A549 (cell line): ENCODE measurements around the gene SUGCT. TPM values are rescaled to one million over a fixed set of nuclear protein-coding genes. Genes with fewer than 3 reads are reported as not detected.

Experiments used
- ATAC-seq, 2 experiments: fragments of 200-7000 bp in 1 of 2; fragments of >200 bp in 1 of 2; cut with Nextera tagmentation in 1 of 2; cut with Tn5 transposase in 1 of 2; 3 replicates each; pipeline versions ENCODE4 v1.8.0 to v1.9.1; 2018 to 2020; ENCODE audit warnings: mild to moderate bottlenecking in 1 of 2, moderate library complexity in 1 of 2
- CTCF ChIA-PET: fragments of 300-600 bp; sonication (Branson Sonifier 250); formaldehyde crosslinking; extraction: SDS; loops from one replicate; lab custom pipeline; 2021; ENCODE audit warnings: antibody characterized with exemption, inconsistent platforms; lab: Yijun Ruan, JAX
- POLR2A ChIA-PET: fragments of 350-600 bp; formaldehyde crosslinking; extraction: SDS; loops from one replicate; lab custom pipeline; 2021; ENCODE audit warnings: antibody characterized with exemption, inconsistent platforms; lab: Yijun Ruan, JAX
- DNase-seq, 2 experiments: peaks; one replicate each; pipeline versions ENCODE4 v3.0.0 to v3.0.0-alpha.2; 2011 to 2016; ENCODE audit warnings: low read depth in 1 of 2, low spot score in 1 of 2
- FAIRE-seq: peaks from 2 replicates; lab custom pipeline; 2011; peaks lifted over from hg19 to GRCh38; lab: Jason Lieb, UNC
- H3K27ac ChIP-seq, 2 experiments: fragments of >200 bp; sonication (Bioruptor Twin); formaldehyde crosslinking; 3 replicates each; pipeline ENCODE4 v1.5.1; 2016 to 2017
- H3K4me1 ChIP-seq: fragments of >200 bp; sonication (Bioruptor Twin); formaldehyde crosslinking; 3 replicates; pipeline ENCODE4 v1.6.1; 2016
- H3K4me2 ChIP-seq: fragments of >200 bp; sonication (Bioruptor Twin); formaldehyde crosslinking; 3 replicates; pipeline ENCODE4 v1.6.1; 2016
- H3K4me3 ChIP-seq: fragments of >200 bp; sonication (Bioruptor Twin); formaldehyde crosslinking; 3 replicates; pipeline ENCODE4 v1.5.1; 2016
- H3K9me3 ChIP-seq: fragments of >200 bp; sonication (Bioruptor Twin); formaldehyde crosslinking; 3 replicates; pipeline ENCODE4 v1.6.1; 2016
- BCL3 ChIP-seq: fragments of >200 bp; sonication (Bioruptor Twin); formaldehyde crosslinking; IDR thresholded peaks from 3 replicates; pipeline ENCODE4 v1.6.1; 2016
- BHLHE40 ChIP-seq: IDR thresholded peaks from 2 replicates; pipeline ENCODE4 v1.6.1; 2012; ENCODE audit warnings: low read depth, low read length, inconsistent platforms
- FOSB ChIP-seq: fragments of 250-450 bp; sonication (Bioruptor Pico); IDR thresholded peaks from 2 replicates; pipeline ENCODE4 v1.5.0; 2020; ENCODE audit warnings: mild to moderate bottlenecking, moderate library complexity
- HDAC2 ChIP-seq: fragments of 200-600 bp; sonication (generic); IDR thresholded peaks from 2 replicates; pipeline ENCODE4 v1.6.1; 2016
- HOXB13 ChIP-seq: fragments of 250-450 bp; sonication (Bioruptor Pico); IDR thresholded peaks from 2 replicates; pipeline ENCODE4 v1.5.0; 2020; ENCODE audit warnings: low read depth, mild to moderate bottlenecking, moderate library complexity
- HOXB5 ChIP-seq: fragments of 250-450 bp; sonication (Bioruptor Pico); IDR thresholded peaks from 2 replicates; pipeline ENCODE4 v1.5.0; 2020; ENCODE audit warnings: mild to moderate bottlenecking, moderate library complexity
- JUN ChIP-seq, 2 experiments: fragments of >200 bp; sonication (Bioruptor Twin); formaldehyde crosslinking; IDR thresholded peaks; 2 replicates in 1 of 2; 3 replicates in 1 of 2; pipeline ENCODE4 v1.6.1; 2016 to 2017
- JUNB ChIP-seq: fragments of >200 bp; sonication (Bioruptor Twin); formaldehyde crosslinking; IDR thresholded peaks from 2 replicates; pipeline ENCODE4 v1.6.1; 2016
- KDM1A ChIP-seq: fragments of 200-600 bp; sonication (generic); IDR thresholded peaks from 2 replicates; pipeline ENCODE4 v1.6.1; 2016; ENCODE audit warnings: low read depth, mild to moderate bottlenecking
- MYC ChIP-seq: IDR thresholded peaks from 2 replicates; pipeline ENCODE4 v1.6.1; 2012; ENCODE audit warnings: mild to moderate bottlenecking, inconsistent platforms, low read length, improper control_type of control experiment, borderline replicate concordance
- NFE2L2 ChIP-seq: fragments of 150-350 bp; conservative IDR thresholded peaks from 2 replicates; pipeline ENCODE4 v1.6.1; 2014; ENCODE audit warnings: low read length
- NR3C1 ChIP-seq: fragments of >200 bp; sonication (Bioruptor Twin); formaldehyde crosslinking; IDR thresholded peaks from 3 replicates; pipeline ENCODE4 v1.6.1; 2017
- PBX3 ChIP-seq: IDR thresholded peaks from 2 replicates; pipeline ENCODE4 v1.6.1; 2012
- PHF8 ChIP-seq: fragments of 200-600 bp; sonication (generic); IDR thresholded peaks from 2 replicates; pipeline ENCODE4 v1.6.1; 2016; ENCODE audit warnings: low read depth, mild to moderate bottlenecking, antibody characterized with exemption, moderate library complexity, borderline replicate concordance
- POLR2A ChIP-seq: IDR thresholded peaks from 2 replicates; pipeline ENCODE4 v1.6.1; 2012; ENCODE audit warnings: mild to moderate bottlenecking, low read length
- RAD21 ChIP-seq, 2 experiments: fragments of >200 bp in 1 of 2; sonication (Bioruptor Twin) in 1 of 2; formaldehyde crosslinking in 1 of 2; IDR thresholded peaks in 1 of 2; conservative IDR thresholded peaks in 1 of 2; 2 replicates in 1 of 2; 3 replicates in 1 of 2; pipeline ENCODE4 v1.6.1; 2012 to 2018; ENCODE audit warnings: inconsistent platforms in 1 of 2
- RNF2 ChIP-seq: fragments of 200-600 bp; sonication (generic); IDR thresholded peaks from 2 replicates; pipeline ENCODE4 v1.6.1; 2016; ENCODE audit warnings: low read depth, mild to moderate bottlenecking, antibody characterized with exemption, moderate library complexity, borderline replicate concordance
- ZC3H11A ChIP-seq: fragments of 450-650 bp; IDR thresholded peaks from 2 replicates; pipeline ENCODE4 v1.6.1; 2014; ENCODE audit warnings: antibody characterized with exemption, mild to moderate bottlenecking
- ZSCAN20 ChIP-seq: fragments of 250-450 bp; sonication (Bioruptor Pico); IDR thresholded peaks from 2 replicates; pipeline ENCODE4 v1.8.0; 2022; ENCODE audit warnings: mild to moderate bottlenecking, moderate library complexity
- WGBS: methylation state at CpG from one replicate; pipeline ENCODE4 v1.1.6; 2017; ENCODE audit errors: missing lambda C conversion rate; 5-methylcytosine and 5-hydroxymethylcytosine counted together
- polyA plus RNA-seq, 4 experiments: library from polyadenylated mRNA; depleted of rRNA in 3 of 4; stranded (reverse); fragments of >200 nt; fragmentation: RNase III in 1 of 4; extraction: RNeasy Plus Mini Kit Qiagen cat#74134 plus additional on column Dnase treatment in 1 of 4; gene quantifications; 2 replicates in 3 of 4; 3 replicates in 1 of 4; pipeline ENCODE4 v1.2.3, GENCODE V29; 2011 to 2017
- TF ChIP-seq, protein P1 (sequence below): fragments of 150-350 bp; IDR thresholded peaks from 2 replicates; pipeline ENCODE4 v1.6.1; 2014; ENCODE audit warnings: low read depth, mild to moderate bottlenecking, low read length
- TF ChIP-seq, protein P2 (sequence below): fragments of 450-650 bp; IDR thresholded peaks from 2 replicates; pipeline ENCODE4 v1.6.1; 2014; ENCODE audit warnings: antibody characterized with exemption
- TF ChIP-seq, protein P3 (sequence below): fragments of 200-600 bp; sonication (generic); IDR thresholded peaks from 2 replicates; pipeline ENCODE4 v1.6.1; 2016; ENCODE audit warnings: antibody characterized with exemption, mild to moderate bottlenecking, moderate library complexity
- TF ChIP-seq, protein P4 (sequence below): IDR thresholded peaks from 2 replicates; pipeline ENCODE4 v1.6.1; 2012

SUGCT gene
- polyA plus RNA-seq, 2 of the 4 experiments (the other 2 are of a cell fraction), result 1.4 to 1.6 TPM

- ChIA-PET CTCF (interaction anchor here (1.0 kb wide), 1 partner anchor 10 kb away, joined by 3 read pairs; no protein-coding TSS in a partner anchor), POLR2A (no interaction called here)
- no peak for FAIRE-seq
Measured at GRCh38 chr7:40463446-40463845, 328.6 kb downstream of the SUGCT start.

DNA sequence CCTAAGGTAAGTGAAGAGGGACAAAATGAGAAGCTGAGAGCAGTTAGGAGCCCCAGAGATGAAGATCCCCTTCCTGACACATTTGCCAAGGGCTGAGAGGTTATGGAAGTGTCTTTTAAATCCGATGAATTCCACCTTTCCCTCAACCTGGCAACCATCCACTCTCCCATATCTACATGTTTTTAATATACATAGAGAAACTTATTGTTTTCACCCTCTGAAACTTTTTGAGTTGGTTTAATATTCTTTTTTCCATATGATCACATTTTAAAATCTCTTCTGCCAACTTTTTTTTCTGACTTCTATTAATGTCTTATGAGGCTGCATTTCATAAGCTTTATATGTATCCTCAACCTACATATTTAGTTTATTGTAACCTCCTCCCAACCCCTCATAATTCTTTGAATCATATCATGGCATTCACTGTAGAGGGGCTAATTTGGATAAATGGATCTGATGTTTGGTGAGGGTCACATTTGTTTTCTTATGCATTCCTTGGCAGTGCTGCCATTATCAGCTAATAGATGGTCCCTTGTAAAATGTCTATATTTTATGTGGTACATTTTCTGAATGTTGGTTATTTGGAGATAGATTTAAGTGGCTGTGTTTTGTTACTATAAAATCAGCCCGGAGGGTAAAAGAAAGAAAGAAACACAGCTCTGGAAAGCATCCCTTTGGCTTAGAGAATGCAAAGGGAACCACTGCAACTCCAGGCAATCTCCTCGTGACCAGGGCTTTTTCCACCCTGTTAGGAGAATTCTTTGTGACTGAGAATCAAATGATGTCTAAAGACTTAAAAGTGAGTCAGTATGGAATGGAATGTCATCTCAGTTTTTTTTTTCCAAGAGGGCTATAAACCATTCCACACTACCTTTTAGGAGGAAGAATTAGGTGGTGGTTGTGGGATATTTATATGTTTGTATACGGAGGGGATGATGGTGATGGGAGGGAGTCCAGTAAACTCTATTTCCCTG, 334.4 kb downstream of the SUGCT start:
- POLR2A ChIA-PET, result no interaction called here
- H3K4me1 ChIP-seq, result no peaks in the 10 kb centered on the region
- CTCF ChIA-PET, result interaction anchor here (1.1 kb wide), 1 partner anchor 1242 kb away, joined by 3 read pairs; no protein-coding TSS in a partner anchor
- WGBS, result 9% methylated on average over 4 of the region's 4 CpGs
- ATAC-seq (no peak), DNase-seq (no peak), FAIRE-seq (no peak)
- TF ChIP-seq BHLHE40, result no peak
- TF ChIP-seq, protein P1, sequence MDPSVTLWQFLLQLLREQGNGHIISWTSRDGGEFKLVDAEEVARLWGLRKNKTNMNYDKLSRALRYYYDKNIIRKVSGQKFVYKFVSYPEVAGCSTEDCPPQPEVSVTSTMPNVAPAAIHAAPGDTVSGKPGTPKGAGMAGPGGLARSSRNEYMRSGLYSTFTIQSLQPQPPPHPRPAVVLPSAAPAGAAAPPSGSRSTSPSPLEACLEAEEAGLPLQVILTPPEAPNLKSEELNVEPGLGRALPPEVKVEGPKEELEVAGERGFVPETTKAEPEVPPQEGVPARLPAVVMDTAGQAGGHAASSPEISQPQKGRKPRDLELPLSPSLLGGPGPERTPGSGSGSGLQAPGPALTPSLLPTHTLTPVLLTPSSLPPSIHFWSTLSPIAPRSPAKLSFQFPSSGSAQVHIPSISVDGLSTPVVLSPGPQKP, result no peak
- TF ChIP-seq NFE2L2, result no peak
- no peak for TF ChIP-seq JUN (IDR thresholded peaks at IDR 0.05)
- no peak for TF ChIP-seq RNF2
- TF ChIP-seq HOXB13, result no peak
- TF ChIP-seq PBX3, result no peak
- TF ChIP-seq ZC3H11A, result no peak
- no peak for TF ChIP-seq POLR2A
- TF ChIP-seq, protein P2, sequence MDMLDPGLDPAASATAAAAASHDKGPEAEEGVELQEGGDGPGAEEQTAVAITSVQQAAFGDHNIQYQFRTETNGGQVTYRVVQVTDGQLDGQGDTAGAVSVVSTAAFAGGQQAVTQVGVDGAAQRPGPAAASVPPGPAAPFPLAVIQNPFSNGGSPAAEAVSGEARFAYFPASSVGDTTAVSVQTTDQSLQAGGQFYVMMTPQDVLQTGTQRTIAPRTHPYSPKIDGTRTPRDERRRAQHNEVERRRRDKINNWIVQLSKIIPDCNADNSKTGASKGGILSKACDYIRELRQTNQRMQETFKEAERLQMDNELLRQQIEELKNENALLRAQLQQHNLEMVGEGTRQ, result no peak
- TF ChIP-seq NR3C1, result no peak
- no peak for TF ChIP-seq JUNB
- no peak for TF ChIP-seq ZSCAN20
- no peak for TF ChIP-seq FOSB
- no peak for TF ChIP-seq HDAC2
- H3K4me2 ChIP-seq, result no peak overlapping the region
- H3K27ac ChIP-seq, result no peak overlapping the region
- no peaks in the 10 kb centered on the region for H3K9me3 ChIP-seq
- H3K4me3 ChIP-seq, result no peak overlapping the region

More at GRCh38 chr7:40463446-40463845, 328.6 kb downstream of the SUGCT start:
- DNase-seq (no peak), ATAC-seq (no peak)
- Histone ChIP-seq H3K4me2 (no peak overlapping the region), H3K4me3 (no peak overlapping the region), H3K9me3 (no peaks in the 10 kb centered on the region), H3K4me1 (no peaks in the 10 kb centered on the region), H3K27ac (no peak overlapping the region)
- TF ChIP-seq BHLHE40 (no peak), KDM1A (no peak), BCL3 (no peak), RAD21 (conservative IDR thresholded peaks at IDR 0.05 in 1 of 2, IDR thresholded peaks at IDR 0.05 in 1 of 2) (no peak), FOSB (no peak), PHF8 (no peak), HOXB5 (CRISPR knock-in tag) (no peak), MYC (no peak)
- TF ChIP-seq, protein P3, sequence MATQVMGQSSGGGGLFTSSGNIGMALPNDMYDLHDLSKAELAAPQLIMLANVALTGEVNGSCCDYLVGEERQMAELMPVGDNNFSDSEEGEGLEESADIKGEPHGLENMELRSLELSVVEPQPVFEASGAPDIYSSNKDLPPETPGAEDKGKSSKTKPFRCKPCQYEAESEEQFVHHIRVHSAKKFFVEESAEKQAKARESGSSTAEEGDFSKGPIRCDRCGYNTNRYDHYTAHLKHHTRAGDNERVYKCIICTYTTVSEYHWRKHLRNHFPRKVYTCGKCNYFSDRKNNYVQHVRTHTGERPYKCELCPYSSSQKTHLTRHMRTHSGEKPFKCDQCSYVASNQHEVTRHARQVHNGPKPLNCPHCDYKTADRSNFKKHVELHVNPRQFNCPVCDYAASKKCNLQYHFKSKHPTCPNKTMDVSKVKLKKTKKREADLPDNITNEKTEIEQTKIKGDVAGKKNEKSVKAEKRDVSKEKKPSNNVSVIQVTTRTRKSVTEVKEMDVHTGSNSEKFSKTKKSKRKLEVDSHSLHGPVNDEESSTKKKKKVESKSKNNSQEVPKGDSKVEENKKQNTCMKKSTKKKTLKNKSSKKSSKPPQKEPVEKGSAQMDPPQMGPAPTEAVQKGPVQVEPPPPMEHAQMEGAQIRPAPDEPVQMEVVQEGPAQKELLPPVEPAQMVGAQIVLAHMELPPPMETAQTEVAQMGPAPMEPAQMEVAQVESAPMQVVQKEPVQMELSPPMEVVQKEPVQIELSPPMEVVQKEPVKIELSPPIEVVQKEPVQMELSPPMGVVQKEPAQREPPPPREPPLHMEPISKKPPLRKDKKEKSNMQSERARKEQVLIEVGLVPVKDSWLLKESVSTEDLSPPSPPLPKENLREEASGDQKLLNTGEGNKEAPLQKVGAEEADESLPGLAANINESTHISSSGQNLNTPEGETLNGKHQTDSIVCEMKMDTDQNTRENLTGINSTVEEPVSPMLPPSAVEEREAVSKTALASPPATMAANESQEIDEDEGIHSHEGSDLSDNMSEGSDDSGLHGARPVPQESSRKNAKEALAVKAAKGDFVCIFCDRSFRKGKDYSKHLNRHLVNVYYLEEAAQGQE, result no peak
- TF ChIP-seq, protein P4, sequence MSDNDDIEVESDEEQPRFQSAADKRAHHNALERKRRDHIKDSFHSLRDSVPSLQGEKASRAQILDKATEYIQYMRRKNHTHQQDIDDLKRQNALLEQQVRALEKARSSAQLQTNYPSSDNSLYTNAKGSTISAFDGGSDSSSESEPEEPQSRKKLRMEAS, result no peak
- 1% methylated on average over 4 of the region's 4 CpGs for WGBS
